ENCODE measurements around the gene LRP2BP. TPM values are rescaled to one million over a fixed set of nuclear protein-coding genes. Genes with fewer than 3 reads are reported as not detected.

Gene LRP2BP
- total RNA-seq: 1 to 10 TPM in 2 of 4 donors, under 1 TPM in 2; 0.55 to 1.5 (median 1.2) TPM

- no peak for TF ChIP-seq POLR2A (IDR thresholded peaks at IDR 0.05)
- TF ChIP-seq CTCF (IDR thresholded peaks at IDR 0.05): no peak
- intact Hi-C loops (cut with DNase I; ENCODE audit: low total_unique reads): no loop called here
- 4 to 5% methylated on average over 12 of the region's 12 CpGs for whole genome bisulfite sequencing, 2 donors
- DNase-seq (ENCODE audit: low spot score in 2 of 2): no peak
- H3K4me3 ChIP-seq (ENCODE audit: low read depth, poor library complexity, severe bottlenecking): peak within 1 kb of the TSS; percentile 75
These were observed at the start of gene LRP2BP for GRCh38 chr4:185395238-185395955. LRP2BP (minus strand) TSS chr4:185395924; CDS start chr4:185378186, 17,738 bp downstream.

- DNase-seq (ENCODE audit: low spot score in 2 of 2): no peak
- intact Hi-C loops (cut with DNase I; ENCODE audit: low total_unique reads): no loop called here
- no peak overlapping the region for H3K4me3 ChIP-seq (ENCODE audit: low read depth, poor library complexity, severe bottlenecking)
- TF ChIP-seq CTCF (IDR thresholded peaks at IDR 0.05): no peak
- TF ChIP-seq POLR2A (IDR thresholded peaks at IDR 0.05): no peak
- 70 to 84% methylated on average over 2 of the region's 2 CpGs for WGBS, 2 donors
These were observed 49.5 kb upstream of the LRP2BP start for GRCh38 chr4:185445209-185445608.

GRCh38 chr4:185441479-185441878 is 45.8 kb upstream of the LRP2BP start:
- WGBS, 2 donors: 92 to 93% methylated on average over 2 of the region's 2 CpGs
- no peak for TF ChIP-seq CTCF (IDR thresholded peaks at IDR 0.05)
- no peak for TF ChIP-seq POLR2A (IDR thresholded peaks at IDR 0.05)
- intact Hi-C loops (cut with DNase I; ENCODE audit: low total_unique reads): no loop called here
- no peak overlapping the region for H3K4me3 ChIP-seq (ENCODE audit: low read depth, poor library complexity, severe bottlenecking)
- no peak for DNase-seq (ENCODE audit: low spot score in 2 of 2)

GRCh38 chr4:185437809-185438208 is 42.1 kb upstream of the LRP2BP start:
- no peak for DNase-seq (ENCODE audit: low spot score in 2 of 2)
- intact Hi-C loops (cut with DNase I; ENCODE audit: low total_unique reads): no loop called here
- TF ChIP-seq POLR2A (IDR thresholded peaks at IDR 0.05) (no peak), CTCF (IDR thresholded peaks at IDR 0.05) (no peak)
- H3K4me3 ChIP-seq (ENCODE audit: low read depth, poor library complexity, severe bottlenecking): no peak overlapping the region

GRCh38 chr4:185435466-185435865 is 39.7 kb upstream of the LRP2BP start:
- intact Hi-C loops (cut with DNase I; ENCODE audit: low total_unique reads): no loop called here
- H3K4me3 ChIP-seq (ENCODE audit: low read depth, poor library complexity, severe bottlenecking): no peak overlapping the region
- no peak for DNase-seq (ENCODE audit: low spot score in 2 of 2)
- TF ChIP-seq POLR2A (IDR thresholded peaks at IDR 0.05) (no peak), CTCF (IDR thresholded peaks at IDR 0.05) (no peak)

GRCh38 chr4:185429660-185430059 is 33.9 kb upstream of the LRP2BP start:
- H3K4me3 ChIP-seq (ENCODE audit: low read depth, poor library complexity, severe bottlenecking): no peak overlapping the region
- intact Hi-C loops (cut with DNase I; ENCODE audit: low total_unique reads): no loop called here
- 62 to 64% methylated on average over 5 of the region's 5 CpGs for WGBS, 2 donors
- TF ChIP-seq CTCF (IDR thresholded peaks at IDR 0.05): no peak
- TF ChIP-seq POLR2A (IDR thresholded peaks at IDR 0.05): no peak
- DNase-seq (ENCODE audit: low spot score in 2 of 2): no peak

All from lower leg skin (tissue), 4 donors.